Neural cell (in vitro differentiated cells): ENCODE data around the gene MAG. TPM values are rescaled to one million over a fixed set of nuclear protein-coding genes. Genes with fewer than 3 reads are reported as not detected.

Experiments
- H2AFZ ChIP-seq: fragments of 200-600, 300-800 bp; sonication (generic), shearing (Covaris generic); 2 replicates; pipeline ENCODE4 v1.6.0; 2014; ENCODE audit warnings: low read depth, mild to moderate bottlenecking, antibody characterized with exemption, low read length, moderate library complexity
- H3F3A ChIP-seq: fragments of 200-600 bp; shearing (Covaris generic); 2 replicates; pipeline ENCODE4 v1.6.1; 2016; ENCODE audit warnings: mild to moderate bottlenecking, moderate library complexity, mixed read lengths, antibody characterized with exemption, low read length; ENCODE audit not compliant: insufficient read depth, poor library complexity, severe bottlenecking
- H3K27ac ChIP-seq: fragments of 200-600, 300-800 bp; sonication (generic), shearing (Covaris generic); 2 replicates; pipeline ENCODE4 v1.5.1; 2014; ENCODE audit warnings: mild to moderate bottlenecking, low read length, moderate library complexity
- H3K27me3 ChIP-seq: fragments of 300-800, 200-600 bp; sonication (generic), shearing (Covaris generic); 2 replicates; pipeline ENCODE4 v1.6.0; 2014; ENCODE audit warnings: mild to moderate bottlenecking, low read depth, low read length, moderate library complexity; ENCODE audit not compliant: insufficient read depth
- H3K36me3 ChIP-seq: fragments of 300-800, 200-600 bp; sonication (generic), shearing (Covaris generic); 2 replicates; pipeline ENCODE4 v1.5.1; 2014; ENCODE audit warnings: mild to moderate bottlenecking, antibody characterized with exemption, low read length, moderate library complexity; ENCODE audit not compliant: insufficient read depth
- H3K4me2 ChIP-seq: fragments of 300-800, 200-600 bp; sonication (generic), shearing (Covaris generic); 2 replicates; pipeline ENCODE4 v1.6.0; 2014; ENCODE audit warnings: mild to moderate bottlenecking, low read length
- H3K4me3 ChIP-seq: fragments of 300-800, 200-600 bp; sonication (generic), shearing (Covaris generic); 2 replicates; pipeline ENCODE4 v1.5.1; 2014; ENCODE audit warnings: mild to moderate bottlenecking, low read length, moderate library complexity
- H3K79me2 ChIP-seq: fragments of 200-600 bp; shearing (Covaris generic); replicated peaks from 2 replicates; pipeline ENCODE4 v1.6.0; 2014; ENCODE audit warnings: mild to moderate bottlenecking, low read length, moderate library complexity; ENCODE audit not compliant: insufficient read depth
- H3K9ac ChIP-seq: fragments of 300-800, 200-600 bp; sonication (generic), shearing (Covaris generic); 2 replicates; pipeline ENCODE4 v1.6.1; 2016; ENCODE audit warnings: mild to moderate bottlenecking, low read length, mixed read lengths
- H3K9me2 ChIP-seq: fragments of 200-600 bp; shearing (Covaris generic); 2 replicates; pipeline ENCODE4 v1.6.1; 2016; ENCODE audit warnings: mild to moderate bottlenecking, low read length, mixed read lengths; ENCODE audit not compliant: insufficient read depth
- H3K9me3 ChIP-seq: fragments of 200-600, 300-800 bp; sonication (generic), shearing (Covaris generic); 2 replicates; pipeline ENCODE4 v1.6.1; 2016; ENCODE audit warnings: mild to moderate bottlenecking, mixed run types, low read length, moderate library complexity, mixed read lengths
- H4K20me1 ChIP-seq: fragments of 200-600 bp; shearing (Covaris generic); 2 replicates; pipeline ENCODE4 v1.6.1; 2016; ENCODE audit warnings: mild to moderate bottlenecking, mixed run types; ENCODE audit not compliant: insufficient read depth
- EP300 ChIP-seq: fragments of 450-650 bp; conservative IDR thresholded peaks from 2 replicates; pipeline ENCODE4 v1.6.1; 2014; ENCODE audit warnings: antibody characterized with exemption, mild to moderate bottlenecking, moderate library complexity; ENCODE audit not compliant: poor library complexity, severe bottlenecking
- EZH2 ChIP-seq: fragments of 200-600, 300-800 bp; shearing (Covaris generic), sonication (generic); IDR thresholded peaks from 2 replicates; pipeline ENCODE4 v1.6.1; 2014; ENCODE audit warnings: antibody characterized with exemption, low read length, borderline replicate concordance, mild to moderate bottlenecking; ENCODE audit not compliant: insufficient read depth, poor library complexity, severe bottlenecking
- MXI1 ChIP-seq: fragments of 450-650 bp; conservative IDR thresholded peaks from 2 replicates; pipeline ENCODE4 v1.6.1; 2014; ENCODE audit warnings: antibody characterized with exemption, mild to moderate bottlenecking; ENCODE audit not compliant: poor library complexity, severe bottlenecking
- POLR2AphosphoS5 ChIP-seq: IDR thresholded peaks from 2 replicates; pipeline ENCODE4 v1.6.1; 2012
- RAD21 ChIP-seq: fragments of 450-650 bp; conservative IDR thresholded peaks from 2 replicates; pipeline ENCODE4 v1.6.1; 2014; ENCODE audit warnings: antibody characterized with exemption, mild to moderate bottlenecking, moderate library complexity
- SMC3 ChIP-seq: fragments of 450-650 bp; conservative IDR thresholded peaks from 2 replicates; pipeline ENCODE4 v1.6.1; 2014; ENCODE audit warnings: antibody characterized with exemption, mild to moderate bottlenecking, moderate library complexity; ENCODE audit not compliant: poor library complexity
- TAF1 ChIP-seq: IDR thresholded peaks from 2 replicates; pipeline ENCODE4 v1.6.1; 2012; ENCODE audit warnings: low read depth
- polyA plus RNA-seq: library from polyadenylated mRNA; depleted of rRNA; stranded (reverse); fragments of >200 nt; gene quantifications from 2 replicates; pipeline ENCODE4 v1.2.3, GENCODE V29; 2014
- TF ChIP-seq, protein P1 (sequence below): IDR thresholded peaks from 2 replicates; pipeline ENCODE4 v1.6.1; 2012; ENCODE audit warnings: borderline replicate concordance
- TF ChIP-seq, protein P2 (sequence below): fragments of 450-650 bp; IDR thresholded peaks from 2 replicates; pipeline ENCODE4 v1.5.1; 2014; ENCODE audit warnings: antibody characterized with exemption, mild to moderate bottlenecking, moderate library complexity; ENCODE audit not compliant: poor library complexity, severe bottlenecking

The MAG gene
- polyA plus RNA-seq, 1 donor from 2014 or later: not detected

GRCh38 chr19:35345671-35346111, 53.7 kb downstream of the MAG start:
- H3K4me2 ChIP-seq: no peak overlapping the region
- no peak overlapping the region for H3K9ac ChIP-seq
- H3K4me3 ChIP-seq: no peak overlapping the region
- H4K20me1 ChIP-seq: no peaks in the 10 kb centered on the region
- H2AFZ ChIP-seq: no peak overlapping the region
- no peaks in the 10 kb centered on the region for H3K36me3 ChIP-seq
- H3K79me2 ChIP-seq: no peaks in the 10 kb centered on the region
- H3F3A ChIP-seq: no peaks in the 10 kb centered on the region
- TF ChIP-seq, protein P1, sequence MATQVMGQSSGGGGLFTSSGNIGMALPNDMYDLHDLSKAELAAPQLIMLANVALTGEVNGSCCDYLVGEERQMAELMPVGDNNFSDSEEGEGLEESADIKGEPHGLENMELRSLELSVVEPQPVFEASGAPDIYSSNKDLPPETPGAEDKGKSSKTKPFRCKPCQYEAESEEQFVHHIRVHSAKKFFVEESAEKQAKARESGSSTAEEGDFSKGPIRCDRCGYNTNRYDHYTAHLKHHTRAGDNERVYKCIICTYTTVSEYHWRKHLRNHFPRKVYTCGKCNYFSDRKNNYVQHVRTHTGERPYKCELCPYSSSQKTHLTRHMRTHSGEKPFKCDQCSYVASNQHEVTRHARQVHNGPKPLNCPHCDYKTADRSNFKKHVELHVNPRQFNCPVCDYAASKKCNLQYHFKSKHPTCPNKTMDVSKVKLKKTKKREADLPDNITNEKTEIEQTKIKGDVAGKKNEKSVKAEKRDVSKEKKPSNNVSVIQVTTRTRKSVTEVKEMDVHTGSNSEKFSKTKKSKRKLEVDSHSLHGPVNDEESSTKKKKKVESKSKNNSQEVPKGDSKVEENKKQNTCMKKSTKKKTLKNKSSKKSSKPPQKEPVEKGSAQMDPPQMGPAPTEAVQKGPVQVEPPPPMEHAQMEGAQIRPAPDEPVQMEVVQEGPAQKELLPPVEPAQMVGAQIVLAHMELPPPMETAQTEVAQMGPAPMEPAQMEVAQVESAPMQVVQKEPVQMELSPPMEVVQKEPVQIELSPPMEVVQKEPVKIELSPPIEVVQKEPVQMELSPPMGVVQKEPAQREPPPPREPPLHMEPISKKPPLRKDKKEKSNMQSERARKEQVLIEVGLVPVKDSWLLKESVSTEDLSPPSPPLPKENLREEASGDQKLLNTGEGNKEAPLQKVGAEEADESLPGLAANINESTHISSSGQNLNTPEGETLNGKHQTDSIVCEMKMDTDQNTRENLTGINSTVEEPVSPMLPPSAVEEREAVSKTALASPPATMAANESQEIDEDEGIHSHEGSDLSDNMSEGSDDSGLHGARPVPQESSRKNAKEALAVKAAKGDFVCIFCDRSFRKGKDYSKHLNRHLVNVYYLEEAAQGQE: no peak
- TF ChIP-seq POLR2AphosphoS5: no peak
- no peak for TF ChIP-seq SMC3
- TF ChIP-seq, protein P2, sequence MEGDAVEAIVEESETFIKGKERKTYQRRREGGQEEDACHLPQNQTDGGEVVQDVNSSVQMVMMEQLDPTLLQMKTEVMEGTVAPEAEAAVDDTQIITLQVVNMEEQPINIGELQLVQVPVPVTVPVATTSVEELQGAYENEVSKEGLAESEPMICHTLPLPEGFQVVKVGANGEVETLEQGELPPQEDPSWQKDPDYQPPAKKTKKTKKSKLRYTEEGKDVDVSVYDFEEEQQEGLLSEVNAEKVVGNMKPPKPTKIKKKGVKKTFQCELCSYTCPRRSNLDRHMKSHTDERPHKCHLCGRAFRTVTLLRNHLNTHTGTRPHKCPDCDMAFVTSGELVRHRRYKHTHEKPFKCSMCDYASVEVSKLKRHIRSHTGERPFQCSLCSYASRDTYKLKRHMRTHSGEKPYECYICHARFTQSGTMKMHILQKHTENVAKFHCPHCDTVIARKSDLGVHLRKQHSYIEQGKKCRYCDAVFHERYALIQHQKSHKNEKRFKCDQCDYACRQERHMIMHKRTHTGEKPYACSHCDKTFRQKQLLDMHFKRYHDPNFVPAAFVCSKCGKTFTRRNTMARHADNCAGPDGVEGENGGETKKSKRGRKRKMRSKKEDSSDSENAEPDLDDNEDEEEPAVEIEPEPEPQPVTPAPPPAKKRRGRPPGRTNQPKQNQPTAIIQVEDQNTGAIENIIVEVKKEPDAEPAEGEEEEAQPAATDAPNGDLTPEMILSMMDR: no peak
- TF ChIP-seq TAF1: no peak
- TF ChIP-seq EP300: no peak
- TF ChIP-seq EZH2: no peak
- TF ChIP-seq RAD21: no peak
- no peak for TF ChIP-seq MXI1
- H3K9me2 ChIP-seq: no peaks in the 10 kb centered on the region
- H3K9me3 ChIP-seq: no peaks in the 10 kb centered on the region
- H3K27me3 ChIP-seq: no peaks in the 10 kb centered on the region
- H3K27ac ChIP-seq: no peak overlapping the region

DNA sequence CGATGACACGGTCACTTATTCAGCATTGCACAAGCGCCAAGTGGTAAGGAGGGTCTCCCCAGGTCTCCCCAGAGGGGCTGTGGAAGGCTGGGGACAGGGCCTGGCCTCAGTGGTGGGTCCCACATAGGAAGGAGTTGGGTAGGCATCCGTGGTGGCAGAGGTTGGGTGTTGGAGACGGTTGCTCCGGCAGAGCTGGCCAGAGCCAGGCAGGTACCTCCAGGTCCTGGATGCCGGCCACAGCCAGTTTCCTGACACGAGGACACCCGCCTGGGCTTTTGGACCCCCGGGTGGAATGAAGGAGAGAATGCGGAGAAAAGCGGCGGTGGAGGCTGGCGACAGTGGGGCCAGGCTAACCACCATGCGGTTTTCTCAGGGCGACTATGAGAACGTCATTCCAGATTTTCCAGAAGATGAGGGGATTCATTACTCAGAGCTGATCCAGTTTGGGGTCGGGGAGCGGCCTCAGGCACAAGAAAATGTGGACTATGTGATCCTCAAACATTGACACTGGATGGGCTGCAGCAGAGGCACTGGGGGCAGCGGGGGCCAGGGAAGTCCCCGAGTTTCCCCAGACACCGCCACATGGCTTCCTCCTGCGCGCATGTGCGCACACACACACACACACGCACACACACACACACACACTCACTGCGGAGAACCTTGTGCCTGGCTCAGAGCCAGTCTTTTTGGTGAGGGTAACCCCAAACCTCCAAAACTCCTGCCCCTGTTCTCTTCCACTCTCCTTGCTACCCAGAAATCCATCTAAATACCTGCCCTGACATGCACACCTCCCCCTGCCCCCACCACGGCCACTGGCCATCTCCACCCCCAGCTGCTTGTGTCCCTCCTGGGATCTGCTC, 54.5 kb downstream of the MAG start:
- H4K20me1 ChIP-seq: no peaks in the 10 kb centered on the region
- H3K27me3 ChIP-seq: no peaks in the 10 kb centered on the region
- no peak overlapping the region for H3K4me3 ChIP-seq
- H3K79me2 ChIP-seq: no peaks in the 10 kb centered on the region
- no peaks in the 10 kb centered on the region for H3F3A ChIP-seq
- no peaks in the 10 kb centered on the region for H3K9me2 ChIP-seq
- no peaks in the 10 kb centered on the region for H3K9me3 ChIP-seq
- H3K9ac ChIP-seq: no peak overlapping the region
- H2AFZ ChIP-seq: no peak overlapping the region
- H3K4me2 ChIP-seq: no peak overlapping the region
- no peak overlapping the region for H3K27ac ChIP-seq
- TF ChIP-seq SMC3: no peak
- H3K36me3 ChIP-seq: no peaks in the 10 kb centered on the region
